Measurements from ENCODE around the gene KRT33B. TPM values are rescaled to one million over a fixed set of nuclear protein-coding genes. Genes with fewer than 3 reads are reported as not detected.
"Not testable (repeated sequence)": the region's sequence is repeated elsewhere in the genome, so short reads cannot be mapped to it uniquely, and the experiment has no call there.

Gene KRT33B
- total RNA-seq, 1 donor from 2014 or later, result 0.29 TPM

DNA sequence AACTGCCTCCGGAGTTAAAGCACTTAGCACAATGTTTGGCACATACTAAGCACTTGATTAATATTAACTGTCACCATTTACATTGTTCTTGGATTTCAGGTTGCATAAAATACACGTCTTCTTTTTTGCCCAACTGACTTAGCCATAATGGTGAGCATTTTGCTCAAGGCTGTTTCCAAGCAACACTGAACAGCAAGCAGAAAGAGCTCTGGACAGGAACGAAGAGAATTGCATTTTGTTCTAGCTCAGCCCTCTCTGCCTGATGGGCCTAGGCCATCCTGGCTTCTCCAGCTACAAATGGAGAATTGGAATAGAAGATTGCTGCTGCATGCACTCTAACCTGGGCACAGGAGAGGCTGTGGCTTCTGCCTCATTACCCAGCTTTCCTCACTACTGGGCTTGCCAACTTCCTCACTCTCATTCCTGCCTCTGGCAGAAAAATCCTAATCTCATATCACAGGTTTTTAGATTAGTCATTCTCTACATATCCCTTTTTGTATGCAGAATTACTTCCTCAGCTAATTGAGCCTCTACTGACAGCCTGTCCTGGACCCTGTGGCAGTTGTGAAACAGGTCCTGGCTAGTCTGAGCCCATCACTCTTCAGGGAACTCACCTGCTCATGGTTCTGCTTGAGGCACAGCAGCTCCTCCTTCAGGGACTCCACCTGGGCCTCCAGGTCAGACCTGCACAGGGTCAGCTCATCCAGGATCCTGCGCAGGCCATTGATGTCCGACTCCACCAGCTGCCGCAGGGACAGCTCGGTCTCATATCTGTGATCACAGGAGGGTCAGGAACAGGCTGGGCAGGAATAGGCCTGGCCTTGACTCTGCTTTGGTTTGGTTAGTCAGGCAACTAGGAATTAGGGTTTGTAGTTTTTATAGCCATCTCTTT, 21.5 kb downstream of the KRT33B start:
- H3K4me3 ChIP-seq (ENCODE audit: low read depth, low read length), result no peak overlapping the region
- no peak for TF ChIP-seq CTCF (conservative IDR thresholded peaks at IDR 0.05; ENCODE audit: low read depth, low read length)
- no peak for DNase-seq (ENCODE audit: low read depth)

- not testable (repeated sequence) for DNase-seq (ENCODE audit: low read depth); H3K4me3 ChIP-seq (ENCODE audit: low read depth, low read length)
These were observed 23.2 kb downstream of the KRT33B start for GRCh38 chr17:41346421-41346820.

- no peak for TF ChIP-seq CTCF (conservative IDR thresholded peaks at IDR 0.05; ENCODE audit: low read depth, low read length)
- DNase-seq (ENCODE audit: low read depth), result no peak
- H3K4me3 ChIP-seq (ENCODE audit: low read depth, low read length), result no peak overlapping the region
These were observed 23.6 kb downstream of the KRT33B start for GRCh38 chr17:41345992-41346391.

DNA sequence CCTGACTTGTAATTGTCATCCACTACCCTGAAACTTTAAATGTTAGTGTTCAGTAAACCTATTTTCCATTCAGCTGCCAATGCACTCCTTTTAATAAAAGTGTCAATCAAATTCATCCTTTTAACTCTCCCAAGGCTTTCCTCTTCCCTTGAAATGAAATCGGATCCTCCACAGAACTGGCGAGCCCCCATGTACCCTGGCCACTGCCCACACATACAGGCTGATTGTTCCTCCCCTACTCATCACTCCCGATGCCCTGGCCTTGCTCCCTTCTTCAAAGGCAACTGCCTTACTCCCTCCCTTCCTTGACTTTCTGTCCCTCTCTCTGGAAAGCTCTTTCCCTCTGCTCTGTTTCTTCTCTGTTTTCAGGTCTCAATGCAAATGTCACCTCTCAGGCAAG, 26.6 kb downstream of the KRT33B start:
- no peak overlapping the region for H3K4me3 ChIP-seq (ENCODE audit: low read depth, low read length)
- TF ChIP-seq CTCF (conservative IDR thresholded peaks at IDR 0.05; ENCODE audit: low read depth, low read length), result no peak
- no peak for DNase-seq (ENCODE audit: low read depth)

DNA sequence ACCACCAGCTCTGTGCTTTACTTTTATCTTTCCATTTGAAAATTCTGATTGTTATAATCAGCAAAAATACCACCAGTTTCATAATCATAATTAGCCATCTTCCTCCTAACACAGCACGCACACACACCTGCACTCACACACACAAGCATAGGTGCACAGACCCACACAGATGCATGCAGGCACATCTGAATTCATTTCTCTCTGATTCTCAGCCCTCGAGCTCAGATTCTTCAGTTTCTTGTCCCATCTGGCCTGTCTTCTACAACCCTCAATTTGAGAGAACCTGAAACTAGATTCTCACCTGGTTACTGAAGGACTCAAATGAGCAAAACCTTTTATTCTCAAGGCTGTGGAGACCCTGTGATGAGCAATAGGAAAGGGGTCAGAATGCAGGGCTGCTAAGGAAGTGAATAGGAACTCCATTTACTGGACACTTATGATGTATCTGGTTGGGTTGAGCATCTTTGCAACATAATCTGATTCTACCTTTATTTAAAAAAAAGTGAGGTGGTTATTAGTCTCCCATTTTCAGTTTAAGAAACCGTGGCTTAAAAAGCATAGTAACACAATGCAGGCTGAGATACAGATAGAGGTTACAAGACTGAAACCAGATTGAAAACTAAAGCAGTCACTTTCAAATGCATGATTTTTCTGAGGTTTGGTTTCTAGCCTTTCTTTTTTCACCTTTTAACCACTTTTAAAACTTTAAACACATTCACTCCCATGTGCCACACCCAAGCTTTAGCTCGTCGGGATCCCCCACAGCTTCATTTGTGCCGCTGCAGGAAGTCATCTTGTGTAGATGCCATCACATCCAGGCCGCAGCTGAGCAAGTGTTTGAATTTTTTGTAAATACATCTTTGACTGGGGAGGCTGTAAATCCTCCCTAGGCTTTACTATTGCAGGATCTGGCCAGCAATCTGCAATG, 28.4 kb downstream of the KRT33B start:
- TF ChIP-seq CTCF (conservative IDR thresholded peaks at IDR 0.05; ENCODE audit: low read depth, low read length), result no peak
- H3K4me3 ChIP-seq (ENCODE audit: low read depth, low read length), result no peak overlapping the region
- no peak for DNase-seq (ENCODE audit: low read depth)

- H3K4me3 ChIP-seq (ENCODE audit: low read depth, low read length), result no peak overlapping the region
- DNase-seq (ENCODE audit: low read depth), result no peak
- TF ChIP-seq CTCF (conservative IDR thresholded peaks at IDR 0.05; ENCODE audit: low read depth, low read length), result no peak
These were observed 29.1 kb downstream of the KRT33B start for GRCh38 chr17:41340494-41340893.

- no peak for DNase-seq (ENCODE audit: low read depth)
- TF ChIP-seq CTCF (conservative IDR thresholded peaks at IDR 0.05; ENCODE audit: low read depth, low read length), result no peak
- H3K4me3 ChIP-seq (ENCODE audit: low read depth, low read length), result no peak overlapping the region
These were observed 29.9 kb downstream of the KRT33B start for GRCh38 chr17:41339571-41340172.

Data from epithelial cell of proximal tubule (primary cell).